ENCODE data around the gene PFDN6. TPM values are rescaled to one million over a fixed set of nuclear protein-coding genes. Genes with fewer than 3 reads are reported as not detected.

PFDN6 gene
- total and polyA plus RNA-seq, 2 of the 13 experiments (the other 11 are each of a cell fraction or from before 2014, with no cell fraction given): 75.5 to 87.0 TPM

DNA sequence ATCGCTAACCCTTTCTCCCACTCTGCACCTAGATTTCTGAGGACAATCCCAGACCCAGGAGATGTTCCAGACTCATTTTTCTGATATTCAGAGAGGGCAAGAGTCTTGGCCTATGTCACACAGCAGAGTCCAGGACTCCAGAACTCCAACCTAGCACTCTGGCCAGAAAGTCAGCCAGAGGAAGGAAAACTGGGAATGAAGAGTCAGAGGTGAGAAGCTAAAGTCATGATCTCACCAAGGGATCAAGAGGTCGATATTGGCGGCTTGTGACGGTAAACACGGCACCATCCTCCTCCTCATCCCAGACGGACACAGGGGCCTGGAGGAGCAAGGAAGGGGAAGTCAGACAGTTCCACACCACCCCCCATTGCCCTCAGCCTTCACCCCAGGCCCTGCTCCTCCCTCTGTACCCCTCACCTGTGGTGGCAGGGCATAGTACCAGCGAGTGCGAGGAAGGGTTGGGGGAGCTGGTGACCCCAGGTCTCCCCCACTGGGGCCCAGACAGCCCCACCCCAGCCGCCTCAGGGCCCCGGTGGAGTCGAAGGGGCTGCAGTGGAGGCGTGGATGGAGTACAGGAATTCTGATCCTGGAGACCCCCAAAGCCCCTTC, 7.5 kb downstream of the PFDN6 start (continued):
- TF ChIP-seq HNRNPLL (IDR thresholded peaks at IDR 0.05; ENCODE audit: low read depth, low read length, poor library complexity, severe bottlenecking) (no peak), ZNF263 (CRISPR knock-in tag; IDR thresholded peaks at IDR 0.05) (no peak), POLR2AphosphoS5 (IDR thresholded peaks at IDR 0.05; ENCODE audit: low read depth, low read length) (no peak), YY1 (IDR thresholded peaks at IDR 0.05; ENCODE audit: insufficient read depth, insufficient replicate concordance, low read depth, low read length) (no peak), KDM1A (CRISPR knock-in tag; IDR thresholded peaks at IDR 0.05) (0 out of 2 replicates have a peak, but pooled peaks have one; percentile 25), FOXC1 (CRISPR knock-in tag; IDR thresholded peaks at IDR 0.05; ENCODE audit: borderline replicate concordance) (no peak), SP4 (CRISPR knock-in tag; IDR thresholded peaks at IDR 0.05) (no peak), HMG20B (CRISPR knock-in tag; conservative IDR thresholded peaks at IDR 0.05) (no peak), ZNF678 (CRISPR knock-in tag; IDR thresholded peaks at IDR 0.05) (no peak), CTCF (CRISPR knock-in tag; IDR thresholded peaks at IDR 0.05) (no peak), THRA (CRISPR knock-in tag; IDR thresholded peaks at IDR 0.05; ENCODE audit: borderline replicate concordance) (no peak), THAP7 (CRISPR knock-in tag; IDR thresholded peaks at IDR 0.05) (no peak), ZNF784 (CRISPR knock-in tag; IDR thresholded peaks at IDR 0.05; ENCODE audit: borderline replicate concordance) (no peak), MAZ (IDR thresholded peaks at IDR 0.05; ENCODE audit: borderline replicate concordance, low read depth, low read length) (no peak), MAZ (CRISPR knock-in tag; IDR thresholded peaks at IDR 0.05; ENCODE audit: low read depth) (no peak), REL (CRISPR knock-in tag; conservative IDR thresholded peaks at IDR 0.05) (0 out of 2 replicates have a peak, but pooled peaks have one; percentile 57), ZNF782 (CRISPR knock-in tag; IDR thresholded peaks at IDR 0.05; ENCODE audit: borderline replicate concordance) (no peak), KDM5B (CRISPR knock-in tag; IDR thresholded peaks at IDR 0.05; ENCODE audit: borderline replicate concordance) (peak; percentile 76; the same call in 1 of the 2 replicates), MXD1 (CRISPR knock-in tag; IDR thresholded peaks at IDR 0.05) (0 out of 2 replicates have a peak, but pooled peaks have one; percentile 22), YEATS4 (CRISPR knock-in tag; IDR thresholded peaks at IDR 0.05; ENCODE audit: borderline replicate concordance) (no peak), ZNF564 (CRISPR knock-in tag; IDR thresholded peaks at IDR 0.05) (no peak), NFIC (IDR thresholded peaks at IDR 0.05; ENCODE audit: low read length) (no peak), ZNF547 (CRISPR knock-in tag; IDR thresholded peaks at IDR 0.05) (no peak), CC2D1A (CRISPR knock-in tag; IDR thresholded peaks at IDR 0.05) (no peak)
- TF ChIP-seq, protein P1, sequence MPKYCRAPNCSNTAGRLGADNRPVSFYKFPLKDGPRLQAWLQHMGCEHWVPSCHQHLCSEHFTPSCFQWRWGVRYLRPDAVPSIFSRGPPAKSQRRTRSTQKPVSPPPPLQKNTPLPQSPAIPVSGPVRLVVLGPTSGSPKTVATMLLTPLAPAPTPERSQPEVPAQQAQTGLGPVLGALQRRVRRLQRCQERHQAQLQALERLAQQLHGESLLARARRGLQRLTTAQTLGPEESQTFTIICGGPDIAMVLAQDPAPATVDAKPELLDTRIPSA (CRISPR knock-in tag; IDR thresholded peaks at IDR 0.05; ENCODE audit: borderline replicate concordance): no peak
